Measurements from ENCODE around the gene ZNF644. TPM values are rescaled to one million over a fixed set of nuclear protein-coding genes. Genes with fewer than 3 reads are reported as not detected.

Gene ZNF644
- total RNA-seq, 1 experiment from 2014 or later, result 36.5 TPM

DNA sequence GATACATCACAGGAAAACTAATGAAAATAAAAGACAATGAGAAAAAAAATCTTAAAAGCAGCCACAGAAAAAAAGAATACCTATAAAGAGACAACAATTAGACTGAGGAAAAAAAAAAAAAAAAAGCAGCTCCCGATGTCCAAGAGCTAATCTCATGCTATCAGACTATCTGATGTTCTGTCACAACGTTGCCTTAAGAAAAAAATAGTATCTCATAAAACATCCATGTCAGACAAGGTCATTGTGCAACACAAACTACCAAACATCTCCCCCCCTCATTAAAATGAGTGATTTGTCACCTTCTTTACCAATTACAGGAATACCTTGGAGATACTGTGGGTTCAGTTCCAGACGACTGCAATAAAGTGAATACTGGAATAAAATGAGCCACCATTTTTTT is 68.9 kb downstream of the ZNF644 start:
- H3K79me2 ChIP-seq (ENCODE audit: low read depth), result peaks cover 96% of the 10 kb centered on the region
- H3K4me2 ChIP-seq, result no peak overlapping the region
- H3K36me3 ChIP-seq (ENCODE audit: low read depth), result peaks cover 32% of the 10 kb centered on the region
- H3K4me1 ChIP-seq (replicated peaks; ENCODE audit: insufficient read depth), result peaks cover 13% of the 10 kb centered on the region
- H3K27ac ChIP-seq, result no peak overlapping the region
- no peak for DNase-seq
- no peak overlapping the region for H2AFZ ChIP-seq
- 0 out of 2 replicates have a peak, but pooled peaks cover 3% of the 10 kb centered on the region for H3K9me3 ChIP-seq (ENCODE audit: insufficient read depth, low read depth)
- no peaks in the 10 kb centered on the region for H3K27me3 ChIP-seq (ENCODE audit: insufficient read depth, low read depth)
- ChIA-PET POLR2A (ENCODE audit: unreplicated experiment) (no interaction called here), CTCF (no interaction called here)
- H4K20me1 ChIP-seq (ENCODE audit: insufficient read depth), result peaks cover 45% of the 10 kb centered on the region
- H3F3A ChIP-seq (ENCODE audit: insufficient read depth, low read depth), result peaks cover 7% of the 10 kb centered on the region; the same call in 1 of the 2 replicates
- BruUV-seq (replicated peaks), result no TSS peak
- TF ChIP-seq EZH2 (IDR thresholded peaks at IDR 0.05; ENCODE audit: low read depth), result no peak
- H3K9me2 ChIP-seq (ENCODE audit: insufficient read depth), result no peaks in the 10 kb centered on the region; the same call in 1 of the 2 replicates
- intact Hi-C loops (cut with micrococcal nuclease; ENCODE audit: unreplicated experiment), result no loop called here
- H3K4me3 ChIP-seq, result no peak overlapping the region

DNA sequence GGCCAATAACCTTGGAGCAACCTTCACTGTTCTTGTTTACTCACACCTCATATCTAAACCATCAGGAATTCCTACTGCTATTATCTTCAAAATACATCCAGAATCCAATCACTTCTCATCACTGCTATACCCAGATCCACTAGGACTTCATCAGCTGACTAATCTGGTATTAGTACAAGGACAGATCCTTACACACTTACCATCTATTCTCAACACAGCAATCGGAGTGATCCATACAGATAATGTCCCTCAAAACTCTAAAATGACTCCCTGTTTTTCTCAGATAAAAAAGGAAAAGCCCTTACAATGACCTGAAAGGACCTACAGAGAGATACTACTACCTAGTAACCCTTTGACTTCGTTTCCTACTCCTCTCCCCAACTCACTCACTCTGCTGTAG is 70.8 kb downstream of the ZNF644 start:
- BruUV-seq (replicated peaks), result no TSS peak
- Histone ChIP-seq H2AFZ (no peak overlapping the region), H3K4me2 (no peak overlapping the region), H3K4me1 (replicated peaks; ENCODE audit: insufficient read depth) (peaks cover 13% of the 10 kb centered on the region), H3K4me3 (no peak overlapping the region), H3K79me2 (ENCODE audit: low read depth) (peaks cover 95% of the 10 kb centered on the region), H3K27ac (no peak overlapping the region), H3K36me3 (ENCODE audit: low read depth) (peaks cover 15% of the 10 kb centered on the region), H4K20me1 (ENCODE audit: insufficient read depth) (peaks cover 54% of the 10 kb centered on the region), H3K9me3 (ENCODE audit: insufficient read depth, low read depth) (0 out of 2 replicates have a peak, but pooled peaks cover 3% of the 10 kb centered on the region), H3K27me3 (ENCODE audit: insufficient read depth, low read depth) (no peaks in the 10 kb centered on the region), H3K9me2 (ENCODE audit: insufficient read depth) (no peaks in the 10 kb centered on the region; the same call in 1 of the 2 replicates), H3F3A (ENCODE audit: insufficient read depth, low read depth) (peaks cover 7% of the 10 kb centered on the region; the same call in 1 of the 2 replicates)
- TF ChIP-seq EZH2 (IDR thresholded peaks at IDR 0.05; ENCODE audit: low read depth), result no peak
- TF ChIP-seq, protein P1, sequence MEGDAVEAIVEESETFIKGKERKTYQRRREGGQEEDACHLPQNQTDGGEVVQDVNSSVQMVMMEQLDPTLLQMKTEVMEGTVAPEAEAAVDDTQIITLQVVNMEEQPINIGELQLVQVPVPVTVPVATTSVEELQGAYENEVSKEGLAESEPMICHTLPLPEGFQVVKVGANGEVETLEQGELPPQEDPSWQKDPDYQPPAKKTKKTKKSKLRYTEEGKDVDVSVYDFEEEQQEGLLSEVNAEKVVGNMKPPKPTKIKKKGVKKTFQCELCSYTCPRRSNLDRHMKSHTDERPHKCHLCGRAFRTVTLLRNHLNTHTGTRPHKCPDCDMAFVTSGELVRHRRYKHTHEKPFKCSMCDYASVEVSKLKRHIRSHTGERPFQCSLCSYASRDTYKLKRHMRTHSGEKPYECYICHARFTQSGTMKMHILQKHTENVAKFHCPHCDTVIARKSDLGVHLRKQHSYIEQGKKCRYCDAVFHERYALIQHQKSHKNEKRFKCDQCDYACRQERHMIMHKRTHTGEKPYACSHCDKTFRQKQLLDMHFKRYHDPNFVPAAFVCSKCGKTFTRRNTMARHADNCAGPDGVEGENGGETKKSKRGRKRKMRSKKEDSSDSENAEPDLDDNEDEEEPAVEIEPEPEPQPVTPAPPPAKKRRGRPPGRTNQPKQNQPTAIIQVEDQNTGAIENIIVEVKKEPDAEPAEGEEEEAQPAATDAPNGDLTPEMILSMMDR (conservative IDR thresholded peaks at IDR 0.05), result no peak
- no peak for DNase-seq
- ChIA-PET POLR2A (ENCODE audit: unreplicated experiment) (no interaction called here), CTCF (no interaction called here)
- intact Hi-C loops (cut with micrococcal nuclease; ENCODE audit: unreplicated experiment), result no loop called here

DNA sequence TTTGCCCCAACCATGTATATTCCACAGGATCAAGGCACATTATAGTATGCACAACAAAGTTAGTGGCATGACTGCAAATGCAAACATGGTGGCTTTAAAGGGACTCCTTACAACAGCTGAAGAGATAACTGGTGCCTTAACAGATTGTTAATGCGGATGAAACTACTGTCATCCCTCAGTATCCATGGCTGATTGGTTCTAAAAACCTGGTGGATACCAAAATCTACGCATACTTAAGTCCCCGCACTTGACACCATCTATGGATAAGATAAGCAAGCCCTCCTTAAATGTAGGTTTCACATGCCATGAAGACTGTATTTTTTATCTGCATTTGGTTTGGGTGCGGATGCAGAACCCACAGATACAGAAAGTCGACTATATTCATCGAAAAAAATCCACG is 73.5 kb downstream of the ZNF644 start:
- ChIA-PET POLR2A (ENCODE audit: unreplicated experiment) (no interaction called here), CTCF (no interaction called here)
- H3K27ac ChIP-seq, result no peak overlapping the region
- H4K20me1 ChIP-seq (ENCODE audit: insufficient read depth), result peaks cover 70% of the 10 kb centered on the region
- H3K4me3 ChIP-seq, result no peak overlapping the region
- H2AFZ ChIP-seq, result no peak overlapping the region
- peaks cover 3% of the 10 kb centered on the region; the same call in 1 of the 2 replicates for H3K4me1 ChIP-seq (replicated peaks; ENCODE audit: insufficient read depth)
- peaks cover 84% of the 10 kb centered on the region for H3K79me2 ChIP-seq (ENCODE audit: low read depth)
- intact Hi-C loops (cut with micrococcal nuclease; ENCODE audit: unreplicated experiment), result no loop called here
- no peaks in the 10 kb centered on the region for H3K27me3 ChIP-seq (ENCODE audit: insufficient read depth, low read depth)
- no peak overlapping the region for H3K4me2 ChIP-seq
- no peaks in the 10 kb centered on the region; the same call in 1 of the 2 replicates for H3K9me2 ChIP-seq (ENCODE audit: insufficient read depth)
- H3K36me3 ChIP-seq (ENCODE audit: low read depth), result peaks cover 13% of the 10 kb centered on the region; the same call in 1 of the 2 replicates
- BruUV-seq (replicated peaks), result no TSS peak
- DNase-seq, result no peak
- peaks cover 13% of the 10 kb centered on the region for H3F3A ChIP-seq (ENCODE audit: insufficient read depth, low read depth)
- no peaks in the 10 kb centered on the region for H3K9me3 ChIP-seq (ENCODE audit: insufficient read depth, low read depth)
- TF ChIP-seq, protein P1 (conservative IDR thresholded peaks at IDR 0.05), result no peak
- no peak for TF ChIP-seq EZH2 (IDR thresholded peaks at IDR 0.05; ENCODE audit: low read depth)

DNA sequence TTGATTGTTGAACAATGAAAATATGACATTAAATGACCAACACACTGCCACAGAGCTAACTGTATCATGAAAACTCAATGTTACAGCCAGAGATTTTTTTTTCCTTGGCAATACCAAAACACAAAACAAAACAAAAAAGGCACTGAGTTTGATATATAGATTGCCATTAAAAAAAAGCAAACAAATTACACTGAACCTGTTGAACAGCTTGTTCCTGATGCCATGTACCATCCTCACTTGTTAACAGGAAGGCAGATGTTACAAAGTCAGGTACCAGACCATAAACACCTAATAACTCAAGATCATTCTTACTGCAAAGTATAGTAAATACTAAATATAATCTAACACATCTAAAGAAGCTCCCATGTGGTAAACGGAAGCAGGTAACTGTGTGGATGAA is 75.2 kb downstream of the ZNF644 start:
- Histone ChIP-seq H3K9me3 (ENCODE audit: insufficient read depth, low read depth) (no peaks in the 10 kb centered on the region), H3K4me3 (no peak overlapping the region), H4K20me1 (ENCODE audit: insufficient read depth) (peaks cover 66% of the 10 kb centered on the region), H3F3A (ENCODE audit: insufficient read depth, low read depth) (peaks cover 6% of the 10 kb centered on the region; the same call in 1 of the 2 replicates), H3K79me2 (ENCODE audit: low read depth) (peaks cover 78% of the 10 kb centered on the region), H3K4me1 (replicated peaks; ENCODE audit: insufficient read depth) (no peaks in the 10 kb centered on the region), H3K4me2 (no peak overlapping the region), H2AFZ (no peak overlapping the region), H3K27ac (no peak overlapping the region), H3K27me3 (ENCODE audit: insufficient read depth, low read depth) (no peaks in the 10 kb centered on the region), H3K9me2 (ENCODE audit: insufficient read depth) (no peaks in the 10 kb centered on the region; the same call in 1 of the 2 replicates), H3K36me3 (ENCODE audit: low read depth) (peaks cover 13% of the 10 kb centered on the region; the same call in 1 of the 2 replicates)
- ChIA-PET POLR2A (ENCODE audit: unreplicated experiment) (no interaction called here), CTCF (no interaction called here)
- no TSS peak for BruUV-seq (replicated peaks)
- TF ChIP-seq, protein P1 (conservative IDR thresholded peaks at IDR 0.05), result no peak
- TF ChIP-seq EZH2 (IDR thresholded peaks at IDR 0.05; ENCODE audit: low read depth), result no peak
- intact Hi-C loops (cut with micrococcal nuclease; ENCODE audit: unreplicated experiment), result no loop called here
- DNase-seq, result no peak
